ENCODE data around the gene MYO16.
"Not testable (repeated sequence)": the region's sequence is repeated elsewhere in the genome, so short reads cannot be mapped to it uniquely, and the experiment has no call there.

Gene MYO16

GRCh38 chr13:109091249-109091648 is 461.8 kb downstream of the MYO16 start:
- Histone ChIP-seq H3F3A (ENCODE audit: control insufficient read depth, insufficient read depth) (no peaks in the 10 kb centered on the region), H3K9me2 (replicated peaks; ENCODE audit: control insufficient read depth, low read length) (no peaks in the 10 kb centered on the region), H3K4me1 (ENCODE audit: control insufficient read depth, low read length) (no peaks in the 10 kb centered on the region), H3K4me2 (ENCODE audit: low read length) (no peak overlapping the region), H3K27me3 (ENCODE audit: control insufficient read depth, low read length) (no peaks in the 10 kb centered on the region), H3K9me3 (ENCODE audit: control insufficient read depth, insufficient read depth, low read length) (no peaks in the 10 kb centered on the region), H4K20me1 (ENCODE audit: control insufficient read depth, insufficient read depth, low read depth, low read length) (no peaks in the 10 kb centered on the region), H3K79me2 (ENCODE audit: control insufficient read depth, low read length) (no peaks in the 10 kb centered on the region), H3K4me3 (ENCODE audit: low read length) (no peak overlapping the region), H3K36me3 (ENCODE audit: control insufficient read depth, low read length) (no peaks in the 10 kb centered on the region), H3K27ac (ENCODE audit: low read depth, low read length) (no peak overlapping the region)
- TF ChIP-seq EZH2phosphoT487 (IDR thresholded peaks at IDR 0.05; ENCODE audit: borderline replicate concordance, low read length) (no peak), CTCF (IDR thresholded peaks at IDR 0.05; ENCODE audit: low read depth, low read length, poor library complexity, severe bottlenecking) (no peak)

- H3K9me3 ChIP-seq (ENCODE audit: control insufficient read depth, insufficient read depth, low read length); H3K4me2 ChIP-seq (ENCODE audit: low read length): not testable (repeated sequence)
These were observed 462.8 kb downstream of the MYO16 start for GRCh38 chr13:109092186-109092585.

GRCh38 chr13:109093998-109094397 is 464.6 kb downstream of the MYO16 start:
- H3K9me2 ChIP-seq (replicated peaks; ENCODE audit: control insufficient read depth, low read length): no peaks in the 10 kb centered on the region
- no peak overlapping the region for H3K4me3 ChIP-seq (ENCODE audit: low read length)
- no peaks in the 10 kb centered on the region for H3K4me1 ChIP-seq (ENCODE audit: control insufficient read depth, low read length)
- H3K27me3 ChIP-seq (ENCODE audit: control insufficient read depth, low read length): no peaks in the 10 kb centered on the region
- H3K9me3 ChIP-seq (ENCODE audit: control insufficient read depth, insufficient read depth, low read length): no peaks in the 10 kb centered on the region
- no peak overlapping the region for H3K27ac ChIP-seq (ENCODE audit: low read depth, low read length)
- H4K20me1 ChIP-seq (ENCODE audit: control insufficient read depth, insufficient read depth, low read depth, low read length): no peaks in the 10 kb centered on the region
- TF ChIP-seq EZH2phosphoT487 (IDR thresholded peaks at IDR 0.05; ENCODE audit: borderline replicate concordance, low read length) (no peak), CTCF (IDR thresholded peaks at IDR 0.05; ENCODE audit: low read depth, low read length, poor library complexity, severe bottlenecking) (no peak)
- H3F3A ChIP-seq (ENCODE audit: control insufficient read depth, insufficient read depth): no peaks in the 10 kb centered on the region
- H3K4me2 ChIP-seq (ENCODE audit: low read length): no peak overlapping the region
- H3K36me3 ChIP-seq (ENCODE audit: control insufficient read depth, low read length): no peaks in the 10 kb centered on the region
- no peaks in the 10 kb centered on the region for H3K79me2 ChIP-seq (ENCODE audit: control insufficient read depth, low read length)

More at GRCh38 chr13:109092186-109092585, 462.8 kb downstream of the MYO16 start:
- H3K36me3 ChIP-seq (ENCODE audit: control insufficient read depth, low read length); H3K27me3 ChIP-seq (ENCODE audit: control insufficient read depth, low read length); H3K27ac ChIP-seq (ENCODE audit: low read depth, low read length); H4K20me1 ChIP-seq (ENCODE audit: control insufficient read depth, insufficient read depth, low read depth, low read length); H3K4me3 ChIP-seq (ENCODE audit: low read length); H3K9me2 ChIP-seq (replicated peaks; ENCODE audit: control insufficient read depth, low read length); H3K79me2 ChIP-seq (ENCODE audit: control insufficient read depth, low read length); H3K4me1 ChIP-seq (ENCODE audit: control insufficient read depth, low read length); H3F3A ChIP-seq (ENCODE audit: control insufficient read depth, insufficient read depth): not testable (repeated sequence)

GRCh38 chr13:109095126-109095525 is 465.7 kb downstream of the MYO16 start:
- H4K20me1 ChIP-seq (ENCODE audit: control insufficient read depth, insufficient read depth, low read depth, low read length): no peaks in the 10 kb centered on the region
- no peaks in the 10 kb centered on the region for H3K9me3 ChIP-seq (ENCODE audit: control insufficient read depth, insufficient read depth, low read length)
- no peaks in the 10 kb centered on the region for H3K9me2 ChIP-seq (replicated peaks; ENCODE audit: control insufficient read depth, low read length)
- no peak overlapping the region for H3K27ac ChIP-seq (ENCODE audit: low read depth, low read length)
- H3F3A ChIP-seq (ENCODE audit: control insufficient read depth, insufficient read depth): no peaks in the 10 kb centered on the region
- H3K79me2 ChIP-seq (ENCODE audit: control insufficient read depth, low read length): no peaks in the 10 kb centered on the region
- no peaks in the 10 kb centered on the region for H3K27me3 ChIP-seq (ENCODE audit: control insufficient read depth, low read length)
- H3K4me2 ChIP-seq (ENCODE audit: low read length): no peak overlapping the region
- H3K4me1 ChIP-seq (ENCODE audit: control insufficient read depth, low read length): no peaks in the 10 kb centered on the region
- H3K4me3 ChIP-seq (ENCODE audit: low read length): no peak overlapping the region
- H3K36me3 ChIP-seq (ENCODE audit: control insufficient read depth, low read length): no peaks in the 10 kb centered on the region
- TF ChIP-seq EZH2phosphoT487 (IDR thresholded peaks at IDR 0.05; ENCODE audit: borderline replicate concordance, low read length) (no peak), CTCF (IDR thresholded peaks at IDR 0.05; ENCODE audit: low read depth, low read length, poor library complexity, severe bottlenecking) (no peak)
